Thoracic aorta (tissue), 2 donors: ENCODE results near the gene PABPN1L. TPM values are rescaled to one million over a fixed set of nuclear protein-coding genes. Genes with fewer than 3 reads are reported as not detected.

Experiments used
- ATAC-seq: fragments of 150-250 bp; one replicate; pipeline ENCODE4 v1.8.0; 2017; ENCODE audit warnings: low read depth; ENCODE audit not compliant: insufficient number of reproducible peaks, low FRiP score
- DNase-seq: peaks from one replicate; pipeline ENCODE4 v3.0.0-alpha.2; 2020; ENCODE audit warnings: low spot score
- H3K27ac ChIP-seq, 2 donors: fragments of 200-600 bp; sonication (generic); 1 replicate in 1 of 2; 2 replicates in 1 of 2; pipeline ENCODE4 v1.5.1; 2016; ENCODE audit warnings: mild to moderate bottlenecking in 2 of 2, moderate library complexity in 2 of 2
- H3K27me3 ChIP-seq: fragments of 200-600 bp; sonication (generic); replicated peaks from 2 replicates; pipeline ENCODE4 v1.6.0; 2016; ENCODE audit warnings: mild to moderate bottlenecking; ENCODE audit not compliant: insufficient read depth
- H3K36me3 ChIP-seq: fragments of 200-600 bp; sonication (generic); one replicate; pipeline ENCODE4 v1.5.1; 2016
- H3K4me1 ChIP-seq, 2 donors: fragments of 200-600 bp; sonication (generic); 1 replicate in 1 of 2; 2 replicates in 1 of 2; pipeline versions ENCODE4 v1.5.1 to v1.6.0; 2016; ENCODE audit warnings: low read depth in 2 of 2, mild to moderate bottlenecking in 1 of 2; ENCODE audit not compliant: control insufficient read depth in 1 of 2
- H3K4me3 ChIP-seq: fragments of 200-600 bp; sonication (generic); 2 replicates; pipeline ENCODE4 v1.5.1; 2016; ENCODE audit warnings: mild to moderate bottlenecking
- H3K9me3 ChIP-seq: fragments of 200-600 bp; sonication (generic); 2 replicates; pipeline ENCODE4 v1.5.1; 2016
- CTCF ChIP-seq: fragments of 200-600 bp; sonication (generic); IDR thresholded peaks from one replicate; pipeline ENCODE4 v1.5.1; 2019; ENCODE audit warnings: antibody characterized with exemption
- total RNA-seq, 2 donors: library from RNA; depleted of rRNA; stranded (reverse); fragments of >200 nt; gene quantifications; one replicate each; pipeline versions ENCODE4 v1.1.0 to v1.2.3, GENCODE V29; 2016

The PABPN1L gene
- total RNA-seq, 2 donors from 2014 or later: not detected

GRCh38 chr16:88913001-88913612 lies 46.6 kb upstream of the PABPN1L start:
- DNase-seq (no peak), ATAC-seq (no peak)
- no peaks in the 10 kb centered on the region for H3K27me3 ChIP-seq
- no peaks in the 10 kb centered on the region for H3K4me1 ChIP-seq
- no peaks in the 10 kb centered on the region for H3K36me3 ChIP-seq
- TF ChIP-seq CTCF: no peak
- H3K27ac ChIP-seq: no peak overlapping the region
- no peak overlapping the region for H3K4me3 ChIP-seq
- H3K9me3 ChIP-seq: no peaks in the 10 kb centered on the region

GRCh38 chr16:88912556-88912955 lies 46.1 kb upstream of the PABPN1L start:
- H3K4me1 ChIP-seq: no peaks in the 10 kb centered on the region
- TF ChIP-seq CTCF: no peak
- no peaks in the 10 kb centered on the region for H3K36me3 ChIP-seq
- no peak for ATAC-seq
- no peak for DNase-seq
- H3K4me3 ChIP-seq: no peak overlapping the region
- no peaks in the 10 kb centered on the region for H3K9me3 ChIP-seq
- no peak overlapping the region for H3K27ac ChIP-seq
- no peaks in the 10 kb centered on the region for H3K27me3 ChIP-seq

- no peak overlapping the region for H3K4me3 ChIP-seq
- no peaks in the 10 kb centered on the region for H3K9me3 ChIP-seq
- no peaks in the 10 kb centered on the region for H3K27me3 ChIP-seq
- no peak overlapping the region for H3K27ac ChIP-seq
- no peak for TF ChIP-seq CTCF
- no peaks in the 10 kb centered on the region for H3K36me3 ChIP-seq
- ATAC-seq: no peak
- DNase-seq: no peak
- H3K4me1 ChIP-seq: no peaks in the 10 kb centered on the region
These were observed 45.5 kb upstream of the PABPN1L start for GRCh38 chr16:88911946-88912310.

- Histone ChIP-seq H3K27me3 (no peaks in the 10 kb centered on the region), H3K4me1 (no peaks in the 10 kb centered on the region), H3K36me3 (no peaks in the 10 kb centered on the region), H3K9me3 (no peaks in the 10 kb centered on the region), H3K27ac (no peak overlapping the region), H3K4me3 (no peak overlapping the region)
- no peak for ATAC-seq
- no peak for DNase-seq
- no peak for TF ChIP-seq CTCF
These were observed 44.9 kb upstream of the PABPN1L start for GRCh38 chr16:88911136-88911945.

GRCh38 chr16:88910284-88911135 lies 44.0 kb upstream of the PABPN1L start:
- DNase-seq (no peak), ATAC-seq (no peak)
- H3K27me3 ChIP-seq: no peaks in the 10 kb centered on the region
- H3K36me3 ChIP-seq: no peaks in the 10 kb centered on the region
- no peaks in the 10 kb centered on the region for H3K4me1 ChIP-seq
- H3K4me3 ChIP-seq: no peak overlapping the region
- H3K9me3 ChIP-seq: no peaks in the 10 kb centered on the region
- H3K27ac ChIP-seq: no peak overlapping the region
- no peak for TF ChIP-seq CTCF
